ENCODE results near the gene EPHA5. TPM values are rescaled to one million over a fixed set of nuclear protein-coding genes. Genes with fewer than 3 reads are reported as not detected.

EPHA5 gene
- total RNA-seq, 1 experiment from 2014 or later: not detected

- H3K27me3 ChIP-seq (ENCODE audit: insufficient read depth, low read length): no peaks in the 10 kb centered on the region
- no peaks in the 10 kb centered on the region for H3K9me2 ChIP-seq (ENCODE audit: insufficient read depth)
- CTCF ChIA-PET: no interaction called here
- no peaks in the 10 kb centered on the region for H3K4me1 ChIP-seq (ENCODE audit: control insufficient read depth in 1 of 2, insufficient read depth in 2 of 2, low read length in 2 of 2)
- peaks cover 0 to 18% of the 10 kb centered on the region in 2 experiments; a peak in 3 of 4 replicates for H3K9me3 ChIP-seq (ENCODE audit: control insufficient read depth in 1 of 2, insufficient read depth in 1 of 2, low read depth in 1 of 2, low read length in 2 of 2)
- no TSS peak for BruUV-seq (replicated peaks)
- RAD21 ChIA-PET (ENCODE audit: low non-redundant PET in 1 of 2, low total read pairs in 2 of 2, uncharacterized antibody in 2 of 2, unreplicated experiment in 2 of 2): no interaction called here
- H3K27ac ChIP-seq (ENCODE audit: low read depth, low read length): no peak overlapping the region
- no peaks in the 10 kb centered on the region for H3K36me3 ChIP-seq (ENCODE audit: control insufficient read depth in 1 of 2, insufficient read depth in 2 of 2, low read length in 2 of 2)
- DNase-seq (ENCODE audit: low read depth, low spot score): no peak
- ATAC-seq: no peak
- no peak overlapping the region for H2AFZ ChIP-seq (ENCODE audit: low read depth, low read length, poor library complexity, severe bottlenecking)
- H4K20me1 ChIP-seq (ENCODE audit: insufficient read depth): no peaks in the 10 kb centered on the region
- intact Hi-C loops (cut with micrococcal nuclease): no loop called here
- TF ChIP-seq, protein P1, sequence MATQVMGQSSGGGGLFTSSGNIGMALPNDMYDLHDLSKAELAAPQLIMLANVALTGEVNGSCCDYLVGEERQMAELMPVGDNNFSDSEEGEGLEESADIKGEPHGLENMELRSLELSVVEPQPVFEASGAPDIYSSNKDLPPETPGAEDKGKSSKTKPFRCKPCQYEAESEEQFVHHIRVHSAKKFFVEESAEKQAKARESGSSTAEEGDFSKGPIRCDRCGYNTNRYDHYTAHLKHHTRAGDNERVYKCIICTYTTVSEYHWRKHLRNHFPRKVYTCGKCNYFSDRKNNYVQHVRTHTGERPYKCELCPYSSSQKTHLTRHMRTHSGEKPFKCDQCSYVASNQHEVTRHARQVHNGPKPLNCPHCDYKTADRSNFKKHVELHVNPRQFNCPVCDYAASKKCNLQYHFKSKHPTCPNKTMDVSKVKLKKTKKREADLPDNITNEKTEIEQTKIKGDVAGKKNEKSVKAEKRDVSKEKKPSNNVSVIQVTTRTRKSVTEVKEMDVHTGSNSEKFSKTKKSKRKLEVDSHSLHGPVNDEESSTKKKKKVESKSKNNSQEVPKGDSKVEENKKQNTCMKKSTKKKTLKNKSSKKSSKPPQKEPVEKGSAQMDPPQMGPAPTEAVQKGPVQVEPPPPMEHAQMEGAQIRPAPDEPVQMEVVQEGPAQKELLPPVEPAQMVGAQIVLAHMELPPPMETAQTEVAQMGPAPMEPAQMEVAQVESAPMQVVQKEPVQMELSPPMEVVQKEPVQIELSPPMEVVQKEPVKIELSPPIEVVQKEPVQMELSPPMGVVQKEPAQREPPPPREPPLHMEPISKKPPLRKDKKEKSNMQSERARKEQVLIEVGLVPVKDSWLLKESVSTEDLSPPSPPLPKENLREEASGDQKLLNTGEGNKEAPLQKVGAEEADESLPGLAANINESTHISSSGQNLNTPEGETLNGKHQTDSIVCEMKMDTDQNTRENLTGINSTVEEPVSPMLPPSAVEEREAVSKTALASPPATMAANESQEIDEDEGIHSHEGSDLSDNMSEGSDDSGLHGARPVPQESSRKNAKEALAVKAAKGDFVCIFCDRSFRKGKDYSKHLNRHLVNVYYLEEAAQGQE (IDR thresholded peaks at IDR 0.05; ENCODE audit: low read depth): no peak
- TF ChIP-seq POLR2A (IDR thresholded peaks at IDR 0.05; ENCODE audit: borderline replicate concordance, extremely low read depth, insufficient read depth, insufficient read length) (no peak), FOSL1 (IDR thresholded peaks at IDR 0.05; ENCODE audit: low read depth) (no peak), ZNF274 (IDR thresholded peaks at IDR 0.05; ENCODE audit: low read depth, low read length) (no peak), ZFX (IDR thresholded peaks at IDR 0.05) (no peak), CBX3 (IDR thresholded peaks at IDR 0.05; ENCODE audit: low read depth) (no peak), EZH2phosphoT487 (IDR thresholded peaks at IDR 0.05; ENCODE audit: borderline replicate concordance) (no peak), ELF1 (IDR thresholded peaks at IDR 0.05; ENCODE audit: borderline replicate concordance, low read depth) (no peak), SIN3A (IDR thresholded peaks at IDR 0.05; ENCODE audit: low read depth) (no peak), SRF (IDR thresholded peaks at IDR 0.05; ENCODE audit: low read depth) (no peak), TCF7L2 (IDR thresholded peaks at IDR 0.05; ENCODE audit: borderline replicate concordance, extremely low read depth, insufficient read depth, insufficient read length) (no peak)
- POLR2A ChIA-PET: no interaction called here
- H3K4me3 ChIP-seq (replicated peaks in 1 of 2; ENCODE audit: low read depth in 1 of 2, low read length in 2 of 2): no peak overlapping the region
- H3K79me2 ChIP-seq (ENCODE audit: insufficient read depth, low read length): no peaks in the 10 kb centered on the region
- no peak overlapping the region for H3K4me2 ChIP-seq (ENCODE audit: low read length)
- H3K9ac ChIP-seq (ENCODE audit: low read length): no peak overlapping the region
Observed at GRCh38 chr4:65599340-65599739, 70.9 kb downstream of the EPHA5 start.

All from HCT116 (cell line).